ENCODE data around the gene CLDN7.
"Not testable (repeated sequence)": the region's sequence is repeated elsewhere in the genome, so short reads cannot be mapped to it uniquely, and the experiment has no call there.

Gene CLDN7

DNA sequence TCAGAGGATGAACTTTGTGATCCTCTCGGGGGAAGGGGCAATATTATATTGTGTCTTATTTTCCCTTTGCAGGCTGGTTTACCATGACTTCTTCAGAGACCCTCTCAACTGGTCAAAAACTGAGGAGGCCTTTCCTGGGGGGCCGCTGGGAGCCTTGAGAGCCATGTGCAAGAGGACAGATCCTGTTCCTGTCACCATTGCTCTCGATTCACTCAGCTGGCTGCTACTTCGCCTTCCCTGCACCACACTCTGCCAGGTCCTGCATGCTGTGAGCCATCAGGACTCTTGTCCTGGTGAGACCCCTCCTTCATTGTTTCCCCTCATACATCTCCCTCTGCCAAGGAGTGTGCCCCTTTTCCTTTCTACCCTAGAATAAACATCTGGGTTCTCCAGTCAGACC is 7.8 kb downstream of the CLDN7 start:
- H3K4me1 Mint-ChIP-seq (ENCODE audit: low read depth) = peaks cover 49% of the 10 kb centered on the region
- H3K27me3 Mint-ChIP-seq = no peaks in the 10 kb centered on the region
- peak overlapping the region; percentile 61 for H3K27ac Mint-ChIP-seq
- H3K9me3 Mint-ChIP-seq = no peaks in the 10 kb centered on the region
- H3K36me3 Mint-ChIP-seq (ENCODE audit: low read depth) = peaks cover 87% of the 10 kb centered on the region
- no peak overlapping the region for H3K4me3 Mint-ChIP-seq
- intact Hi-C loops (cut with micrococcal nuclease) = loop anchor here (5.0 kb wide), 2 partner anchors 37 to 53 kb away; partner anchors contain the start of genes ACADVL, DLG4 and EIF5A

DNA sequence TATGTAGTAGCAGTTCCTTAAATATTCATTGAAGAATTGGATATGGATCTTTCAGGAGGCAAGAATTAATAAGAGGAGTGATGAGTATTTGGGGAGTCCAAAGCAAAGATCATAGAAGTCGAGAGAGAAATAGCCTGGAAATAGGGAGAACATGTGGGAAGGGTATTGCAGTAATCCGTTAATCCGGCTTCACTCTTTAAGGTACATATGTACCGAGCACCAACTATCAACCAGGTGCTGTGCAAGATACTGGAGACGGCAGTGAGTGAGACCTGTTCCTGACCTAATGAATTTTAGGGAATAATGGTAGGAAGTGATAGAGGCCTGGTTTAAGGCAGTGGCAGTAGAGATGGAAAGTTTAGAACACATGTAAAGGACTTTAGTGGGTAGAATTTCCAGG is 9.2 kb downstream of the CLDN7 start:
- no peaks in the 10 kb centered on the region for H3K27me3 Mint-ChIP-seq
- peak overlapping the region; percentile 96 for H3K4me3 Mint-ChIP-seq
- H3K9me3 Mint-ChIP-seq = no peaks in the 10 kb centered on the region
- H3K36me3 Mint-ChIP-seq (ENCODE audit: low read depth) = peaks cover 88% of the 10 kb centered on the region
- H3K27ac Mint-ChIP-seq = peak overlapping the region; percentile 100
- intact Hi-C loops (cut with micrococcal nuclease) = loop anchor here (5.0 kb wide), 2 partner anchors 36 to 54 kb away; partner anchors contain the start of genes ACADVL, DLG4 and EIF5A
- peaks cover 48% of the 10 kb centered on the region for H3K4me1 Mint-ChIP-seq (ENCODE audit: low read depth)

DNA sequence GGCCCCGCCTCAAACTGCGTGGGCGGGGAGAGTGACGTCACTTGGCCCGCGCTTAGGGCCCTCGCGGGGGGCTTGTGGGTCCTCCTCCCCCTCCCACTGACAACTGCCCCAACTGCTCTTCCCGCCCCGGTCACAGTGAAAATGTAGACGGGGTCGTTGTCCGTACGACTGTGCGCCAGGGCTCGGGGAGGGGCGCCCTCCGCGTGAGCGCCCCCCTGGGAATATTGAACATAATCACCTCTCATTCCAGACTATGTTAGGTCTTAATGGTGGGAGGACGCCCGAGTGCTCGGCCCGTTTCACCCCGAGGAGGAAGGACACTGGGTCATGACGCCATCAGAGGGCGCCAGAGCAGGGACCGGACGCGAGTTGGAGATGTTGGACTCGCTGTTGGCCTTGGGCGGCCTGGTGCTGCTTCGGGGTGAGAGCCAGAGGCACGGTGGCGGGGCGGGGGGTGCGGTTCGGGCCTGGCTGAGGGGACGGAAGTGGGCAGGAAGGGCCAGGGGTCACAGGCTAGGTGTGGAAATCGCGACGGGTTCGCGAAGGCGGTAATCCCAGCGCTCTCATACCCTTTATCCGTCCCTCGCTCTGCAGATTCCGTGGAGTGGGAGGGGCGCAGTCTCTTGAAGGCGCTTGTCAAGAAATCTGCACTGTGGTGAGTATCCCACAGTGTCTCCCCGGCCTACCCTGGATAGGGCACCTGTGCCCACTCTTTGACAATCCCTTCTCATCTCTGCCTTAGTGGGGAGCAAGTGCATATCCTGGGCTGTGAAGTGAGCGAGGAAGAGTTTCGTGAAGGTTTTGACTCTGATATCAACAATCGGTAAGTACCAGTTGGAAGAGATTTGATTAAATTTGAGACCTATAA is 9.9 kb downstream of the CLDN7 start, which contains the start of gene ELP5:
TSS of gene ELP5 (plus strand) at position 40 of the 868 bp plus-strand sequence. CDS start at position 376, 336 bp downstream.
- Mint-ChIP-seq H3K27me3 (no peaks in the 10 kb centered on the region), H3K36me3 (ENCODE audit: low read depth) (peaks cover 82% of the 10 kb centered on the region), H3K27ac (peak within 1 kb of the TSS; percentile 100), H3K4me1 (ENCODE audit: low read depth) (peaks cover 46% of the 10 kb centered on the region), H3K4me3 (peak within 1 kb of the TSS; percentile 96), H3K9me3 (no peaks in the 10 kb centered on the region)
- intact Hi-C loops (cut with micrococcal nuclease) = loop anchor here (1.0 to 5.0 kb wide), 5 partner anchors 10 to 55 kb away; partner anchors contain the start of genes ACADVL, DLG4, EIF5A and GABARAP

DNA sequence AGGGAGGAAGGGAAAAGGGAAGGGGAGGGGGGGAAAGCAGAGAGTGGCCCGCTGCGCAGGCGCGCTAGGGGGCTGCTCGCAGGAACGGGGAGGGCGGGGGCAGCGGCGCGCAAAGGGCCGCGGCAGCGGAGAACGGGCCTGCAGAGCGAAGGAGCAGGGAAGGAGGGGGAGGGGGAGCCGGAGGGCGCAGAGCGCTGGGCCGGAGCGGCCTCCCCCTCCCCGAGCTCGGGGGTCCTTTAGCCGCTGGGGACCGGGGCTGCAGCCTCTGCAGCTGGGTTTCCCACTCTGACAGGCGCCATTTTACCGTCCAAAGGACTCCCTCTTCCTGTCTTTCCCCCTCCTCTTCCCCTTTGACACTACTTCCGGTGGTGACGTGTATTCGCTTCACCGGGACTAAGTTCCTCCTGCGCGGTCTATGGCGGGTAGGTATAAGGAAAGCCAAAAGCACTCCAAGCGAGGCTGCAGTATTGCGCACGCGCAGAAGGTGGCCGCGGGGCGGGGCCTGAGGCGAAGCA is 10.6 kb downstream of the CLDN7 start, which contains the start of gene CTDNEP1:
TSS of gene CTDNEP1 (minus strand) at position 74 of the 515 bp plus-strand sequence. CDS start 438 bp downstream, outside the sequence.
- Mint-ChIP-seq H3K27me3 (no peaks in the 10 kb centered on the region), H3K9me3 (no peaks in the 10 kb centered on the region), H3K27ac (peak within 1 kb of the TSS; percentile 100), H3K36me3 (ENCODE audit: low read depth) (peaks cover 82% of the 10 kb centered on the region), H3K4me1 (ENCODE audit: low read depth) (peaks cover 50% of the 10 kb centered on the region), H3K4me3 (peak within 1 kb of the TSS; percentile 96)
- intact Hi-C loops (cut with micrococcal nuclease) = loop anchor here (1.0 to 5.0 kb wide), 5 partner anchors 9 to 56 kb away; partner anchors contain the start of genes ACADVL, DLG4, EIF5A and GABARAP

DNA sequence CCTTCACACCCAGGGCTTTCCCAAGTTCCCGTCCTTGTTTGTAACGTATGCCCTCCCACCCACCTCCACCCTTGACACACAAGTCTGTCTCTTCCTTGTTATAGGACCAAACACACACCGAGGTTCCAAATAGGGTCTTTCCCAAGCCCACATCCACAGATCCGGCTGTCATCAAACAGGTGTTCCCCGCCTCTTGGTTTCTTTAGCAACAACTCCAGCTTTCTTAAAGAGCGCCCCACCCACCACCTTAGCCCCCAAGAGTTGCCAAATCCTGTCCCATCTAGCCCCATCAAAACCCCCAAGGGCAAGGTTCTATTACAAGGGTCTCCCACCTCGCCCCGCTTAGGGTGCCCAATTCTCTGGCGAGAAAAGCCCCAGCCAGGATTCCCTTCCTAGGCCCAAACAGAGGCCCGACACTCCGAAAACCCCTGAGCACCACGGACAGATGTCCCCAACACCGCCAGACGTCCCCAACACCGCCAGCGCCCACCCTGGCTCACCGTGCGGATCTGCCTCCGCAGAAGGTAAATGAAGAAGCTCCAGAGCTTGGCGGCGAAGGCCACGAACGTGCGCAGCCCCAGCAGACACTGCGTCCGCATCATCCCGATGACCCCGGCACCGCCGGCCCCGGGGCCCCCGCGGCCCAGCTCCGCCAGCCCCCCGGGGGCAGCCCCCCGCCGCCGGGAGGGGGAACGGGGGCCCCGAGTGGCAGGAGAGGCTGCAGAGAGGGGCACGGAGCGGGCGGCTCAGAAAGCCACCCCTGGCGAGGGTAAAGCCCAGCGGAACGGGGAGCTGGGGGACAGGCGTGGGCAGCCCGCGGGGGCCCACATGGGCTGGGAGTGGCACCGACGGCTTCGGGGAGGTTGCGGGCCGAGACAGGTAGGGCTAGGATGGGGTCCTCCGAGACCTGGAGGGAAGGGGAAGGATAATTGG is 11.3 kb downstream of the CLDN7 start:
- peak overlapping the region; percentile 96 for H3K4me3 Mint-ChIP-seq
- peaks cover 58% of the 10 kb centered on the region for H3K4me1 Mint-ChIP-seq (ENCODE audit: low read depth)
- H3K9me3 Mint-ChIP-seq = no peaks in the 10 kb centered on the region
- H3K36me3 Mint-ChIP-seq (ENCODE audit: low read depth) = peaks cover 82% of the 10 kb centered on the region
- intact Hi-C loops (cut with micrococcal nuclease) = loop anchor here (5.0 kb wide), 2 partner anchors 34 to 56 kb away; partner anchors contain the start of genes ACADVL, DLG4 and EIF5A
- H3K27ac Mint-ChIP-seq = peak overlapping the region; percentile 100
- no peaks in the 10 kb centered on the region for H3K27me3 Mint-ChIP-seq

DNA sequence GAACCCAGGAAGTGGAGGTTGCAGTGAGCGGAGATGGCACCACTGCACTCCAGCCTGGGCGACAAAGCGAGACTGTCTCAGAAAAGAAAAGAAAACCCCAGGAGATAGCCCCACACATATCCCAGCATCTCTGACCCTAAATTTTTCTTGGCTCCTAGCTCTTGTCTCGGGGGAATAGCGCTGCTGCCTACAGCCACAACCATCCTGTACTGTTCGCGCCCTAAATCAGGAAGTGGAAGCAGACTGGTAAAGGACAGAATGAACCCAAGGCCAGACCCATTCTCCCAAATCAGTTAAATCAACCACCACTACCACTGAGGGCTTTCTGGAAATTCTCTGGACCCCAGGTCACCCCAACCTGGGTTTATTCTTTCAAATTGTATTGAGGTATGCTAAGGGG is 12.4 kb downstream of the CLDN7 start:
- Mint-ChIP-seq H3K27me3 (no peaks in the 10 kb centered on the region), H3K36me3 (ENCODE audit: low read depth) (peaks cover 80% of the 10 kb centered on the region), H3K4me1 (ENCODE audit: low read depth) (peaks cover 59% of the 10 kb centered on the region), H3K4me3 (peak overlapping the region; percentile 96), H3K9me3 (no peaks in the 10 kb centered on the region), H3K27ac (peak overlapping the region; percentile 100)
- intact Hi-C loops (cut with micrococcal nuclease) = loop anchor here (5.0 kb wide), 2 partner anchors 33 to 57 kb away; partner anchors contain the start of genes ACADVL, DLG4 and EIF5A

DNA sequence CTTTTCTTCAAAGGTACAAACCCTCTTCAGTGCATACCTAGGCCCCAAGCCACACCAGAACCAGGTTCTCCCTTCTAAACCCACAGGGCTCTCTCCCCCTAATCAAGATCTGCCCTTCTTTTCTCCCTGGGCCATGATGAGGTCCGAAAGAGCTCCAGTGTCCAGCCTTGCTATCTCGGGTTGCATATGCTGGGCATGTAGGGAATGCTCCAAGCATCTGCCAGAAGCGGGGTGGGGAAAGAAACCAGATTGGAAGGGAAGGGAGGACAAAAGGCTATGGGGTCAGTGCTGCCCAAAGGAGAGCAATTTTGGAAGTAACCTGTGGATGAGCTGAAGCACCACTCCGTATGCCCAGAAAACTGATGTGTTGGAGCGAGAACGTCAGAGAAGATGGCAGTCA is 13.1 kb downstream of the CLDN7 start:
- H3K4me3 Mint-ChIP-seq = peak overlapping the region; percentile 96
- H3K9me3 Mint-ChIP-seq = no peaks in the 10 kb centered on the region
- H3K27me3 Mint-ChIP-seq = no peaks in the 10 kb centered on the region
- intact Hi-C loops (cut with micrococcal nuclease) = no loop called here
- peak overlapping the region; percentile 100 for H3K27ac Mint-ChIP-seq
- peaks cover 61% of the 10 kb centered on the region for H3K4me1 Mint-ChIP-seq (ENCODE audit: low read depth)
- peaks cover 80% of the 10 kb centered on the region for H3K36me3 Mint-ChIP-seq (ENCODE audit: low read depth)

DNA sequence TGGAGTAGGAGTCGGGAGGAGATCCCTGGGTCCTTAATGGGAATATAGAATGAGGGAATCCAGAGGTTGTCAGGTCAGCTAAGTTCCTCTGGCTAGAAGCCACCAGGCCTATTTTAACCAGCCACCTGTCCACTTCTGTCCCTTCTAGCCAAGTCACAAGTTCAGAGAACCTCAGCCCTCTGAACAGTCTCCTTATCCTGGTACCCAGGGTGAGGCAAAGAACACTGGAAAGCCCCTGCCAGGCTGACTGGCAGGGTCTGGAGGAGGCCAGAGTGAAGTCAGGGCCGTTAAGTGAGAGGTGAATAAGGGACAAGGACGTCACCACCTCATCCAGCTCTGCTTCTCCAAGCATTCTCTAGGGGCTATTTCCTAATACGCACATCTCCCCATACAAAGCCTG is 13.5 kb downstream of the CLDN7 start:
- Mint-ChIP-seq H3K4me3 (no peak overlapping the region), H3K4me1 (ENCODE audit: low read depth) (peaks cover 65% of the 10 kb centered on the region), H3K27me3 (no peaks in the 10 kb centered on the region), H3K36me3 (ENCODE audit: low read depth) (peaks cover 80% of the 10 kb centered on the region), H3K27ac (peak overlapping the region; percentile 100), H3K9me3 (no peaks in the 10 kb centered on the region)
- intact Hi-C loops (cut with micrococcal nuclease) = no loop called here

DNA sequence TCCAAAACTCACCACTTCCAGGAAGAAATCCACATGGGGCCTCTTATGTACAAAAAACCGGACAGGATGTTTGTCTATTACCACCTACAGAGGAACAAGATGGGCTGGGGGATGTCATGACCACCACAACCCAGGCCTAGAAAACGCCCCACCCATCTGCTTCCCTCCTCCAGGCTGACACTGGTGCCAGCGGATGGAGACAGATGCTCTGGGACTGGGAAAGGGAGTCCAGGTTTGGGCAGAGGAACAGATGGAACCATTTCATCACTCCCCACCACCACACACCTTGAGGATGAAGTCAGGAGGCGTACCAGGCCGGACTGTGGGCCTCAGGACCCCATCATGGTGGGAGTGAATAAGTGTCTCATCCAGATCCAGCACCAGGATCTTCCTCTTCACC is 15.5 kb downstream of the CLDN7 start:
- intact Hi-C loops (cut with micrococcal nuclease) = no loop called here
- Mint-ChIP-seq H3K27me3 (no peaks in the 10 kb centered on the region), H3K9me3 (no peaks in the 10 kb centered on the region), H3K27ac (no peak overlapping the region), H3K36me3 (ENCODE audit: low read depth) (peaks cover 81% of the 10 kb centered on the region), H3K4me3 (no peak overlapping the region), H3K4me1 (ENCODE audit: low read depth) (peaks cover 57% of the 10 kb centered on the region)

DNA sequence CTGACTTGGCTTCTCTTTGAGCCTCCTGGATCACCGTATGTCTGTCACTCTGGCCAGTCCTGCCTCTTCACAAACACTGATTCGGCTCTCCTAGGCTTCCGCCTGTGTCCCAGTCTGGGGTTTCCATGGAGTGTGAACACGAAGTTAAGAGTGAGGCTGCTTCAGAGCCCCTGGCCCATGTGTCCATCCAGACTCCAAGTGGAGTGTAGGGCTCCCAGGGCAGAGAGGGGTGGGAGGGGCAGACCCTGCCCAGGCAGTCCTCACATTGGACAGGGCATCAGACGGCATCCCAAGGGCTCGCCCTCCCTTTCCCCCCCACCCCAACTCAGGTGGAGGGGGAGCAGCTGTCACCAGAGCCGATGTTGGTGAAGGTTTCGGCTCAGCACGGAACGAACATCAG is 18.4 kb downstream of the CLDN7 start:
- H3K4me1 Mint-ChIP-seq (ENCODE audit: low read depth) = peaks cover 54% of the 10 kb centered on the region
- intact Hi-C loops (cut with micrococcal nuclease) = loop anchor here (5.0 kb wide), 1 partner anchor 38 kb away; the partner anchor contains the start of gene SLC2A4
- H3K9me3 Mint-ChIP-seq = not testable (repeated sequence)

DNA sequence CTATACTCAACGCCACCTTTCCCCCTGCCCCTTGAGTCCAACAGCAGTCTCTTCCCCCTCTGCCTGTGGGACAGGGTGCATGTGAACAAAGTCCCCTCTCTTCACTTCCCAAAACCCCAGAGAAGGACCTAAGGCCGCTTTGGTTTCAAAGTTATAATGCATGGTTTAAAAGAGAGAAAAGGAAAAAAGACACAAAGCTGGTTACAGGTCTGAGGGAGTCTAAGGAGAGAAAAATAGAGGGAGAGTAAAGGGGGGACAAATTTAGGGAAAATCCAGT is 18.9 kb downstream of the CLDN7 start:
- intact Hi-C loops (cut with micrococcal nuclease) = loop anchor here (5.0 kb wide), 1 partner anchor 39 kb away; the partner anchor contains the start of gene SLC2A4
- Mint-ChIP-seq H3K36me3 (ENCODE audit: low read depth) (peaks cover 87% of the 10 kb centered on the region), H3K9me3 (no peaks in the 10 kb centered on the region), H3K4me1 (ENCODE audit: low read depth) (peaks cover 50% of the 10 kb centered on the region), H3K27ac (peak overlapping the region; percentile 98), H3K27me3 (no peaks in the 10 kb centered on the region), H3K4me3 (peak overlapping the region; percentile 98)

More for the DNA sequence above, 18.4 kb downstream of the CLDN7 start:
- not testable (repeated sequence) for H3K27me3 Mint-ChIP-seq
- Mint-ChIP-seq H3K4me3 (peak overlapping the region; percentile 98), H3K36me3 (ENCODE audit: low read depth) (peaks cover 87% of the 10 kb centered on the region), H3K27ac (peak overlapping the region; percentile 98)

DNA sequence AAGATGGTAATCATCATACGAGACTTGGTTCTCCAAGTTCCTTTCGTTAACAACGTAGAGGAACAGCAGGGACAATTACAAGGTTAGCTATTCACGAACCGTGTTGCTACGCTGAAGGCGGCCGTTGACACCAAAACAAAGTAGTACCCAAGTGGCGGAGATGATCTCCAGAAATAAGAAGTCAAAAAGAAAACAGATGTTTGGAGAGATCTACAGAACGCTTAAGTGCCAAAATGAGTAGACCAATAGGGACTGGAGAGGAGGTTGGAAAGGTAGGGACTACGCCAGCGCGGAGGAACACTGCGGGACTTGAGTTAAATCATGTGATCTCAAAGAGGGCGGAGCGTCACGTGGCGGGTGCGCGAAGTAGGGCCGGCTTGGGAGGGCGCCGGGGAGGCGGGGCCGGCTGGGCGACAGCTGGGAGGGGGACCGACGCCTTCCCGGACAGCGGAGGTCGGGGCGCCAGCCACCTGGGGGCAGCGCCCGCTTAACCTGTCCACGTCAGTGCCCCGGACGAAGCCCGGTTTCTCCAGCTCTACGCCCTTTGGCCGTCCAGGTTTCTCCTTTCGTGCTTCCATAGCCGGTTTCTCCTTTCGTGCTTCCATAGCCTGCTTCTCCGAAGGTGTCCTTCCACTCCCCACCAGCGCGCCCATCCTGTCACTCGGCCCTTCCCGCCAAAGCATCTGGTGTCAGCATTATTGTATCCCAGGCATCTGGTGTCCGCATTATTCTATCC is 19.4 kb downstream of the CLDN7 start:
- Mint-ChIP-seq H3K4me1 (ENCODE audit: low read depth) (peaks cover 48% of the 10 kb centered on the region), H3K9me3 (no peaks in the 10 kb centered on the region), H3K4me3 (peak overlapping the region; percentile 98), H3K27me3 (no peaks in the 10 kb centered on the region), H3K27ac (peak overlapping the region; percentile 98), H3K36me3 (ENCODE audit: low read depth) (peaks cover 90% of the 10 kb centered on the region)
- intact Hi-C loops (cut with micrococcal nuclease) = loop anchor here (1.0 to 5.0 kb wide), 2 partner anchors 9 to 39 kb away; partner anchors contain the start of genes ELP5 and SLC2A4

Data from dendritic cell treated with granulocyte-macrophage colony-stimulating factor and Interleukin-4, amounts not matched to agents 40 ng/mL and 50 ng/mL, for 4 days (primary cell).